ENCODE results near the gene GANAB. TPM values are rescaled to one million over a fixed set of nuclear protein-coding genes. Genes with fewer than 3 reads are reported as not detected.

The GANAB gene
- total RNA-seq, 1 experiment from 2014 or later, result 274 TPM

GRCh38 chr11:62646825-62647608, 604 bp upstream of the GANAB start:
- no peak overlapping the region for H3K27ac ChIP-seq (ENCODE audit: low read length)
- no peaks in the 10 kb centered on the region for H4K20me1 ChIP-seq (ENCODE audit: low read length)
- TF ChIP-seq EZH2 (IDR thresholded peaks at IDR 0.05; ENCODE audit: low read length, unreplicated experiment) (no peak), EZH2phosphoT487 (IDR thresholded peaks at IDR 0.05; ENCODE audit: borderline replicate concordance, low read length) (no peak), CTCF (conservative IDR thresholded peaks at IDR 0.05; ENCODE audit: low read depth, low read length) (no peak)
- H3K4me2 ChIP-seq (ENCODE audit: low read length), result peak overlapping the region; percentile 54
- peak overlapping the region; percentile 95; the same call in 1 of the 2 replicates for H3K4me3 ChIP-seq (ENCODE audit: low read length)
- DNase-seq (no peak), ATAC-seq (no peak)
- no peaks in the 10 kb centered on the region for H3K27me3 ChIP-seq (ENCODE audit: low read length)
- H3F3A ChIP-seq (ENCODE audit: low read length, unreplicated experiment), result no peaks in the 10 kb centered on the region
- intact Hi-C loops (cut with micrococcal nuclease), result loop anchor here (5.0 kb wide), 1 partner anchor 35 kb away; the partner anchor contains the start of genes EML3 and ROM1
- no peaks in the 10 kb centered on the region for H3K9me2 ChIP-seq (replicated peaks; ENCODE audit: low read length)
- H3K36me3 ChIP-seq (ENCODE audit: low read depth, low read length), result peaks cover 30% of the 10 kb centered on the region
- POLR2A ChIA-PET (ENCODE audit: unreplicated experiment), result interaction anchor here (0.6 to 0.7 kb wide), 3 partner anchors 55 to 194 kb away, joined by 3 to 14 read pairs (median 6); no protein-coding TSS in a partner anchor
- H2AFZ ChIP-seq (ENCODE audit: low read length), result 0 out of 2 replicates have a peak overlapping the region, but pooled peaks have one; percentile 19
- H3K9ac ChIP-seq (ENCODE audit: low read length), result peak overlapping the region; percentile 13; the same call in 1 of the 2 replicates
- H3K4me1 ChIP-seq (ENCODE audit: insufficient read depth, low read length), result peaks cover 16% of the 10 kb centered on the region
- H3K79me2 ChIP-seq (ENCODE audit: low read length), result peaks cover 59% of the 10 kb centered on the region
- no peaks in the 10 kb centered on the region for H3K9me3 ChIP-seq (ENCODE audit: low read length)
- CTCF ChIA-PET, result interaction anchor here (0.7 to 1.0 kb wide), 3 partner anchors 87 to 234 kb away, joined by 4 to 5 read pairs (median 4); partner anchors contain the start of gene SLC3A2
- TSS peak; percentile 46 for BruUV-seq (replicated peaks)

- peak overlapping the region; percentile 95 for H3K4me3 ChIP-seq (ENCODE audit: low read length)
- ATAC-seq, result no peak
- H3K9me3 ChIP-seq (ENCODE audit: low read length), result no peaks in the 10 kb centered on the region
- CTCF ChIA-PET, result no interaction called here
- BruUV-seq (replicated peaks), result no TSS peak
- POLR2A ChIA-PET (ENCODE audit: unreplicated experiment), result no interaction called here
- H3K9me2 ChIP-seq (replicated peaks; ENCODE audit: low read length), result no peaks in the 10 kb centered on the region
- TF ChIP-seq EZH2 (IDR thresholded peaks at IDR 0.05; ENCODE audit: low read length, unreplicated experiment) (no peak), CTCF (conservative IDR thresholded peaks at IDR 0.05; ENCODE audit: low read depth, low read length) (no peak), EZH2phosphoT487 (IDR thresholded peaks at IDR 0.05; ENCODE audit: borderline replicate concordance, low read length) (no peak)
- peak overlapping the region; percentile 95 for H3K9ac ChIP-seq (ENCODE audit: low read length)
- peaks cover 59% of the 10 kb centered on the region for H3K79me2 ChIP-seq (ENCODE audit: low read length)
- peak overlapping the region; percentile 57 for H2AFZ ChIP-seq (ENCODE audit: low read length)
- DNase-seq, result no peak
- intact Hi-C loops (cut with micrococcal nuclease), result loop anchor here (5.0 kb wide), 1 partner anchor 33 kb away; the partner anchor contains the start of genes EML3 and ROM1
- H3K27ac ChIP-seq (ENCODE audit: low read length), result peak overlapping the region; percentile 64
- H3K4me1 ChIP-seq (ENCODE audit: insufficient read depth, low read length), result peaks cover 10% of the 10 kb centered on the region
- no peaks in the 10 kb centered on the region for H3K27me3 ChIP-seq (ENCODE audit: low read length)
- H3F3A ChIP-seq (ENCODE audit: low read length, unreplicated experiment), result no peaks in the 10 kb centered on the region
- H3K4me2 ChIP-seq (ENCODE audit: low read length), result peak overlapping the region; percentile 90
- H3K36me3 ChIP-seq (ENCODE audit: low read depth, low read length), result peaks cover 30% of the 10 kb centered on the region
- H4K20me1 ChIP-seq (ENCODE audit: low read length), result no peaks in the 10 kb centered on the region
Observed at GRCh38 chr11:62645671-62645945, 805 bp downstream of the GANAB start.

GRCh38 chr11:62644220-62644619, 2.2 kb downstream of the GANAB start:
- Histone ChIP-seq H3K9me2 (replicated peaks; ENCODE audit: low read length) (no peaks in the 10 kb centered on the region), H3K36me3 (ENCODE audit: low read depth, low read length) (peaks cover 29% of the 10 kb centered on the region), H2AFZ (ENCODE audit: low read length) (no peak overlapping the region), H3F3A (ENCODE audit: low read length, unreplicated experiment) (no peaks in the 10 kb centered on the region), H3K27me3 (ENCODE audit: low read length) (no peaks in the 10 kb centered on the region), H4K20me1 (ENCODE audit: low read length) (no peaks in the 10 kb centered on the region), H3K9me3 (ENCODE audit: low read length) (no peaks in the 10 kb centered on the region), H3K4me3 (ENCODE audit: low read length) (no peak overlapping the region), H3K27ac (ENCODE audit: low read length) (no peak overlapping the region), H3K9ac (ENCODE audit: low read length) (no peak overlapping the region), H3K4me2 (ENCODE audit: low read length) (no peak overlapping the region), H3K79me2 (ENCODE audit: low read length) (peaks cover 65% of the 10 kb centered on the region), H3K4me1 (ENCODE audit: insufficient read depth, low read length) (peaks cover 10% of the 10 kb centered on the region)
- BruUV-seq (replicated peaks), result no TSS peak
- ChIA-PET CTCF (no interaction called here), POLR2A (ENCODE audit: unreplicated experiment) (no interaction called here)
- no peak for DNase-seq
- ATAC-seq, result no peak
- TF ChIP-seq EZH2phosphoT487 (IDR thresholded peaks at IDR 0.05; ENCODE audit: borderline replicate concordance, low read length) (no peak), EZH2 (IDR thresholded peaks at IDR 0.05; ENCODE audit: low read length, unreplicated experiment) (no peak), CTCF (conservative IDR thresholded peaks at IDR 0.05; ENCODE audit: low read depth, low read length) (no peak)
- intact Hi-C loops (cut with micrococcal nuclease), result no loop called here

All from PC-3 (cell line).